SK-N-SH treated with all-trans-retinoic acid at 6 μM for 48 hours (cell line): ENCODE results near the gene ALDH4A1.
"Not testable (repeated sequence)": the region's sequence is repeated elsewhere in the genome, so short reads cannot be mapped to it uniquely, and the experiment has no call there.

Experiments
- ARNTL ChIP-seq: fragments of 450-650 bp; formaldehyde crosslinking; IDR thresholded peaks from 2 replicates; pipeline ENCODE4 v1.5.0; 2020; ENCODE audit warnings: low read depth, mild to moderate bottlenecking, moderate library complexity, borderline replicate concordance
- CREB5 ChIP-seq: fragments of 250-450 bp; sonication (Bioruptor Pico); IDR thresholded peaks from 2 replicates; pipeline ENCODE4 v1.5.1; 2020; ENCODE audit warnings: low read depth, mild to moderate bottlenecking, moderate library complexity
- CSDC2 ChIP-seq: fragments of 250-450 bp; sonication (Bioruptor Pico); IDR thresholded peaks from 2 replicates; pipeline ENCODE4 v1.5.0; 2020; ENCODE audit warnings: mild to moderate bottlenecking, moderate library complexity
- CSRNP3 ChIP-seq: fragments of 250-450 bp; sonication (Bioruptor Pico); IDR thresholded peaks from 2 replicates; pipeline ENCODE4 v1.5.1; 2021; ENCODE audit warnings: mild to moderate bottlenecking, moderate library complexity
- GLIS3 ChIP-seq: fragments of 250-450 bp; sonication (Bioruptor Pico); IDR thresholded peaks from 2 replicates; pipeline ENCODE4 v1.5.0; 2020; ENCODE audit warnings: mild to moderate bottlenecking, moderate library complexity
- PATZ1 ChIP-seq: fragments of 250-450 bp; sonication (Bioruptor Pico); IDR thresholded peaks from 2 replicates; pipeline ENCODE4 v1.8.0; 2020; ENCODE audit warnings: mild to moderate bottlenecking, moderate library complexity, borderline replicate concordance
- RARB ChIP-seq: fragments of 250-450 bp; sonication (Bioruptor Pico); IDR thresholded peaks from 2 replicates; pipeline ENCODE4 v1.8.0; 2021; ENCODE audit warnings: mild to moderate bottlenecking, moderate library complexity
- TOX ChIP-seq: fragments of 250-450 bp; sonication (Bioruptor Pico); IDR thresholded peaks from 2 replicates; pipeline ENCODE4 v1.8.0; 2021; ENCODE audit warnings: mild to moderate bottlenecking, moderate library complexity, borderline replicate concordance
- ZC3H10 ChIP-seq: fragments of 250-450 bp; sonication (Bioruptor Pico); IDR thresholded peaks from 2 replicates; pipeline ENCODE4 v1.5.1; 2021; ENCODE audit warnings: mild to moderate bottlenecking, moderate library complexity
- ZFP30 ChIP-seq: fragments of 450-650 bp; formaldehyde crosslinking; IDR thresholded peaks from 2 replicates; pipeline ENCODE4 v1.5.0; 2022; ENCODE audit warnings: mild to moderate bottlenecking, moderate library complexity
- ZNF8 ChIP-seq: fragments of 450-650 bp; formaldehyde crosslinking; IDR thresholded peaks from 2 replicates; pipeline ENCODE4 v1.5.0; 2020; ENCODE audit warnings: mild to moderate bottlenecking, moderate library complexity

- not testable (repeated sequence) for TF ChIP-seq ARNTL; CSRNP3 (CRISPR knock-in tag); CREB5 (CRISPR knock-in tag); GLIS3 (CRISPR knock-in tag); TOX (CRISPR knock-in tag); ZFP30; PATZ1 (CRISPR knock-in tag); ZC3H10 (CRISPR knock-in tag); RARB (CRISPR knock-in tag); ZNF8 (CRISPR knock-in tag); CSDC2 (CRISPR knock-in tag)
Observed at GRCh38 chr1:18870595-18870865, 31.8 kb downstream of the ALDH4A1 start.
